Measurements from ENCODE around the gene FKBP8. TPM values are rescaled to one million over a fixed set of nuclear protein-coding genes. Genes with fewer than 3 reads are reported as not detected.

Gene FKBP8
- total RNA-seq, 1 experiment from 2014 or later, result 261 TPM

DNA sequence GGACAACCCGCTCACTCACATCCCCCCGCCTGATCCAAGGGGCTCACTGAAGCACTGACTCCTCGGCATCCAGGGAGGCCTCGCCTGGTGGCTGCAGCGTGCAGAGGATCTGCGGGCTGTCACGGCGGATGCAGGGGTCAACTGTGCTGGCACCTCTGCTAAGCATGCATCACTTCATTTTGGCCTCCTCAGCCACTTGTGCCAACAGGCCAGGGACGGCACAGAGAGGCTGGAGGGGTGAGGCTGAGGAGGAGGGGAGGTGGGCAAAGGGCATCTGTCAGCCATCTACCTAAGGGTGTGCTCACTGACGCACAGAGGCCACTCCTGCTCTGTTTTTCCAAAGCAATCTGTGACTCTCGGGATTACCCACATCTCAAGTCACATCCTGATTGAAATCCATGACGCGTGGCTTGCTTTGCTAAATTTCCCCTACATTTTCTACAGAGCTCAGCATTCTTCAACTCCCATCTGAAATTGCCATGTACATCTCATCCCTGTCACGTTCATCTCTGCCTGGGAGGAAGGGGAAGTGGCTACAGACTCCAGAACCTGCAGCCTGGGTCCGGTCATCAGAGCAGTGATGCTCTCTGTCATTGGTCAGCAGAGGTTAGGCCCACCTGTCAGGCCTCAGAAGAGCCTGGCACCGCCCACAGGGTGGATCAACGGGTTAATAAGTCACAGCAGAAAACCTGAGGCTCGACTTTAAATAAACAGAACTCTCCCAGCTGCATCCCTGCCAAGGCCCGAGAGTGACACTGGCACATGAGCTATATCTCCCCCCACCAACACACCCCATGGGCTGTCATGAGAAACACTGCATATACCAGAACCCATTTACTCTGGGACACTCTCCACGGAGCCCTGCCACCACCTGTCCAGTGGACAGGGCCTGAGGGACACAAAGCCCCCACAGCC lies 39.1 kb downstream of the FKBP8 start:
- peaks cover 99% of the 10 kb centered on the region for H3K79me2 ChIP-seq (ENCODE audit: insufficient read depth, low read length)

DNA sequence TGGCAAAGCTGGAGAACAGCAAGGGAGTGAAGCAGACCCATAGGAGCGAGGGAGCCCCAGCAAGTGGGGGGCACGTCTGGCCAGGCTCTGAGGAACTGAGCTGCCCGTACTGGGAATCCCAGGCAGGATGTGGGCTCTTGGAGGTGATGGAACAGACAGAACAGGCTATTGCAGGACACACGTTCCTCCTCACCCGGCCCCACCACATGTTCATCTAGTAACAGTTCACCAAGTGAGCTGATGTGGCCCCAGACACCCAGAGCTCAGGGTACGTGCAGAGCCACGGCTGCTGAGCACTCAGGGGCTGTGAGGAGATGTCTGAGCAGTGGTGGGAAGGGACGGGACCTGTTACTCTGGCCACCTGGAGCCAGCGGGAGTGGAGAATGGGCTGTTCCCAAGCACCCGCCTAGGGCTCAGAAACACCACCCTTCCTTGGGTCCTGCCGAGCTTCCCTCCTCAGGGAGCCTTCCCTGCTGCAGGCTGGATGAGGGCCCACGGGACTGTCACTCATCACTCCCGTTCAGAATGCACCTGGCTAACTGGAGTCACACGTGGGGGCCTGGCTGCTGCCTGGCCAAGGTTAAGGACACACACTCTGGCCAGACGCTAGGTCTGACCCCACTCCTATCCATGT lies 39.9 kb downstream of the FKBP8 start:
- ChIA-PET POLR2A (interaction anchor here (1.4 kb wide), 1 partner anchor 18 kb away, joined by 3 read pairs; the partner anchor contains the start of gene ELL), RAD21 (ENCODE audit: low non-redundant PET in 1 of 2, low total read pairs in 2 of 2, uncharacterized antibody in 2 of 2, unreplicated experiment in 2 of 2) (no interaction called here), CTCF (interaction anchor here (2.6 kb wide), 1 partner anchor 15 kb away, joined by 7 read pairs; no protein-coding TSS in a partner anchor)
- H3K36me3 ChIP-seq (ENCODE audit: control insufficient read depth in 1 of 2, insufficient read depth in 2 of 2, low read length in 2 of 2), result no peaks in the 10 kb centered on the region
- H3K79me2 ChIP-seq (ENCODE audit: insufficient read depth, low read length), result peaks cover 97% of the 10 kb centered on the region
- ATAC-seq (no peak), DNase-seq (ENCODE audit: low read depth, low spot score) (no peak)
- no peak overlapping the region for H2AFZ ChIP-seq (ENCODE audit: low read depth, low read length, poor library complexity, severe bottlenecking)
- H3K4me3 ChIP-seq (replicated peaks in 1 of 2; ENCODE audit: low read depth in 1 of 2, low read length in 2 of 2), result no peak overlapping the region
- intact Hi-C loops (cut with micrococcal nuclease), result no loop called here
- H3K9ac ChIP-seq (ENCODE audit: low read length), result no peak overlapping the region
- H3K9me2 ChIP-seq (ENCODE audit: insufficient read depth), result no peaks in the 10 kb centered on the region
- H3K4me2 ChIP-seq (ENCODE audit: low read length), result no peak overlapping the region
- peaks cover 5% of the 10 kb centered on the region; the same call in 1 of the 2 replicates for H4K20me1 ChIP-seq (ENCODE audit: insufficient read depth)
- H3K4me1 ChIP-seq (ENCODE audit: control insufficient read depth in 1 of 2, insufficient read depth in 2 of 2, low read length in 2 of 2), result peaks cover 18 to 36% of the 10 kb centered on the region in 2 experiments; a peak in 3 of 4 replicates
- no peak overlapping the region for H3K27ac ChIP-seq (ENCODE audit: low read depth, low read length)
- no peaks in the 10 kb centered on the region for H3K27me3 ChIP-seq (ENCODE audit: insufficient read depth, low read length)
- no TSS peak for BruUV-seq (replicated peaks)
- no peaks in the 10 kb centered on the region for H3K9me3 ChIP-seq (ENCODE audit: control insufficient read depth in 1 of 2, insufficient read depth in 1 of 2, low read depth in 1 of 2, low read length in 2 of 2)
- TF ChIP-seq ZFX (IDR thresholded peaks at IDR 0.05) (no peak), EZH2phosphoT487 (IDR thresholded peaks at IDR 0.05; ENCODE audit: borderline replicate concordance) (no peak), SRF (IDR thresholded peaks at IDR 0.05; ENCODE audit: low read depth) (no peak), ZBTB33 (IDR thresholded peaks at IDR 0.05; ENCODE audit: extremely low read depth, insufficient replicate concordance, low read length) (no peak), CEBPB (IDR thresholded peaks at IDR 0.05; ENCODE audit: low read depth) (no peak), YY1 (IDR thresholded peaks at IDR 0.05; ENCODE audit: extremely low read depth, insufficient replicate concordance, low read depth, low read length) (no peak), POLR2A (IDR thresholded peaks at IDR 0.05; ENCODE audit: borderline replicate concordance, extremely low read depth, insufficient read depth, insufficient read length) (no peak), SIN3A (IDR thresholded peaks at IDR 0.05; ENCODE audit: low read depth) (no peak)
- TF ChIP-seq, protein P1, sequence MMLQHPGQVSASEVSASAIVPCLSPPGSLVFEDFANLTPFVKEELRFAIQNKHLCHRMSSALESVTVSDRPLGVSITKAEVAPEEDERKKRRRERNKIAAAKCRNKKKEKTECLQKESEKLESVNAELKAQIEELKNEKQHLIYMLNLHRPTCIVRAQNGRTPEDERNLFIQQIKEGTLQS (IDR thresholded peaks at IDR 0.05), result no peak
- TF ChIP-seq, protein P2, sequence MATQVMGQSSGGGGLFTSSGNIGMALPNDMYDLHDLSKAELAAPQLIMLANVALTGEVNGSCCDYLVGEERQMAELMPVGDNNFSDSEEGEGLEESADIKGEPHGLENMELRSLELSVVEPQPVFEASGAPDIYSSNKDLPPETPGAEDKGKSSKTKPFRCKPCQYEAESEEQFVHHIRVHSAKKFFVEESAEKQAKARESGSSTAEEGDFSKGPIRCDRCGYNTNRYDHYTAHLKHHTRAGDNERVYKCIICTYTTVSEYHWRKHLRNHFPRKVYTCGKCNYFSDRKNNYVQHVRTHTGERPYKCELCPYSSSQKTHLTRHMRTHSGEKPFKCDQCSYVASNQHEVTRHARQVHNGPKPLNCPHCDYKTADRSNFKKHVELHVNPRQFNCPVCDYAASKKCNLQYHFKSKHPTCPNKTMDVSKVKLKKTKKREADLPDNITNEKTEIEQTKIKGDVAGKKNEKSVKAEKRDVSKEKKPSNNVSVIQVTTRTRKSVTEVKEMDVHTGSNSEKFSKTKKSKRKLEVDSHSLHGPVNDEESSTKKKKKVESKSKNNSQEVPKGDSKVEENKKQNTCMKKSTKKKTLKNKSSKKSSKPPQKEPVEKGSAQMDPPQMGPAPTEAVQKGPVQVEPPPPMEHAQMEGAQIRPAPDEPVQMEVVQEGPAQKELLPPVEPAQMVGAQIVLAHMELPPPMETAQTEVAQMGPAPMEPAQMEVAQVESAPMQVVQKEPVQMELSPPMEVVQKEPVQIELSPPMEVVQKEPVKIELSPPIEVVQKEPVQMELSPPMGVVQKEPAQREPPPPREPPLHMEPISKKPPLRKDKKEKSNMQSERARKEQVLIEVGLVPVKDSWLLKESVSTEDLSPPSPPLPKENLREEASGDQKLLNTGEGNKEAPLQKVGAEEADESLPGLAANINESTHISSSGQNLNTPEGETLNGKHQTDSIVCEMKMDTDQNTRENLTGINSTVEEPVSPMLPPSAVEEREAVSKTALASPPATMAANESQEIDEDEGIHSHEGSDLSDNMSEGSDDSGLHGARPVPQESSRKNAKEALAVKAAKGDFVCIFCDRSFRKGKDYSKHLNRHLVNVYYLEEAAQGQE (IDR thresholded peaks at IDR 0.05; ENCODE audit: low read depth), result no peak

More for the DNA sequence above, 39.1 kb downstream of the FKBP8 start:
- CTCF ChIA-PET, result interaction anchor here (2.6 kb wide), 1 partner anchor 15 kb away, joined by 7 read pairs; no protein-coding TSS in a partner anchor
- peak; percentile 76 for ATAC-seq
- peak overlapping the region; percentile 27; the same call in 1 of the 2 replicates for H3K4me2 ChIP-seq (ENCODE audit: low read length)
- H3K9me3 ChIP-seq (ENCODE audit: control insufficient read depth in 1 of 2, insufficient read depth in 1 of 2, low read depth in 1 of 2, low read length in 2 of 2), result no peaks in the 10 kb centered on the region
- RAD21 ChIA-PET (ENCODE audit: low non-redundant PET in 1 of 2, low total read pairs in 2 of 2, uncharacterized antibody in 2 of 2, unreplicated experiment in 2 of 2), result no interaction called here
- no peak overlapping the region for H2AFZ ChIP-seq (ENCODE audit: low read depth, low read length, poor library complexity, severe bottlenecking)
- H3K27me3 ChIP-seq (ENCODE audit: insufficient read depth, low read length), result no peaks in the 10 kb centered on the region
- no peak for TF ChIP-seq TCF7L2 (IDR thresholded peaks at IDR 0.05; ENCODE audit: borderline replicate concordance, extremely low read depth, insufficient read depth, insufficient read length)
- peaks cover 18 to 36% of the 10 kb centered on the region in 2 experiments; a peak in 3 of 4 replicates for H3K4me1 ChIP-seq (ENCODE audit: control insufficient read depth in 1 of 2, insufficient read depth in 2 of 2, low read length in 2 of 2)
- DNase-seq (ENCODE audit: low read depth, low spot score), result no peak
- POLR2A ChIA-PET, result interaction anchor here (1.4 kb wide), 1 partner anchor 17 kb away, joined by 3 read pairs; the partner anchor contains the start of gene ELL
- intact Hi-C loops (cut with micrococcal nuclease), result no loop called here
- H3K36me3 ChIP-seq (ENCODE audit: control insufficient read depth in 1 of 2, insufficient read depth in 2 of 2, low read length in 2 of 2), result no peaks in the 10 kb centered on the region
- BruUV-seq (replicated peaks), result no TSS peak
- H3K9me2 ChIP-seq (ENCODE audit: insufficient read depth), result no peaks in the 10 kb centered on the region
- no peak overlapping the region for H3K27ac ChIP-seq (ENCODE audit: low read depth, low read length)
- H3K9ac ChIP-seq (ENCODE audit: low read length), result no peak overlapping the region
- H3K4me3 ChIP-seq (replicated peaks in 1 of 2; ENCODE audit: low read depth in 1 of 2, low read length in 2 of 2), result no peak overlapping the region
- peaks cover 7% of the 10 kb centered on the region; the same call in 1 of the 2 replicates for H4K20me1 ChIP-seq (ENCODE audit: insufficient read depth)
